GM12865 (cell line): Measurements from ENCODE around the gene ADAMTS15.
"Not testable (repeated sequence)": the region's sequence is repeated elsewhere in the genome, so short reads cannot be mapped to it uniquely, and the experiment has no call there.

Experiments used
- DNase-seq: peaks from one replicate; pipeline ENCODE4 v3.0.0; 2010; ENCODE audit warnings: low read depth
- H3K4me3 ChIP-seq: 2 replicates; pipeline ENCODE4 v1.5.1; 2011; ENCODE audit warnings: mild to moderate bottlenecking, low read depth, low read length, control low read depth
- CTCF ChIP-seq: IDR thresholded peaks from 2 replicates; pipeline ENCODE4 v1.5.1; 2011; ENCODE audit warnings: low read length, control low read depth, low read depth, inconsistent platforms; ENCODE audit not compliant: insufficient read depth; ENCODE audit errors: missing control alignments

Gene ADAMTS15

GRCh38 chr11:130435671-130436070, 12.8 kb upstream of the ADAMTS15 start:
- no peak for TF ChIP-seq CTCF
- no peak for DNase-seq

DNA sequence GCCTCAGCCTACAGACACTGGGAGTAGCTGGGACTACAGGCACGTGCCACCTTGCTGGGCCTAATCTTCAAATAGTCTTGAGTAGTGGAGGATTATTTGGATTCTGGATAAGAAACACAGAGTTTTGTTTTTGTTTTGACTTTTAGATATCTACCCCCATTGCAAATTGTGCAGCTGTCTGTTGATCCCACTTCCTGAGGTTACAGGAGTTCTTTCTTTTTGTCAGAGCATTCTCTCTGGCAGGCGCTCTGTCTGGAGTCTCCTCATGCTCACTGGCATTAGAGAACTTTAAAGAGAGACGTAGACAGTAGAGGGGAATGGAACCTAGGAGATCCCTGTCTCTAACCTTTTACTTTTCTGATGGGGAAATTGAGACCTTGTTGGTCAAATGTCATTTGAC, 12.3 kb upstream of the ADAMTS15 start:
- no peak overlapping the region for H3K4me3 ChIP-seq
- DNase-seq, result no peak
- TF ChIP-seq CTCF, result no peak

More at GRCh38 chr11:130435671-130436070, 12.8 kb upstream of the ADAMTS15 start:
- H3K4me3 ChIP-seq, result no peak overlapping the region

DNA sequence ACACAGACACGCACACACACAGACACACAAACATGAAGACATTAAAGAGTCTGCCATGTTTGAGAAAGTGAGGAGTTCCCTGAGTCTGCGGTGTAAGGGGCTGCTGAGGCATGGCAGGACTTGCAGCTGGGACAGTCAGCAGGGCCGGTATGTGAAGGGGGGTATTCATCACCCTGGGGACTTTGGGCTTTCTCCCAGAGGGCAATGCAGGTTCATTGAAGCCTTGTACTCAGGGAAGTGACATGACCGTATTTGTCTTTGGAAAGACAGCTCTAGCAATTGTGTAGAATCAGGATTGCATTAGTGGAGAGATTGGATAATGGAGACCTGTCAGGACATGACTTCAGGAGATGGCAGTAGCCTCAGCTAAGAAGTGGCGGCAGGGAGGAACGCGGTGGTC, 10.6 kb upstream of the ADAMTS15 start:
- TF ChIP-seq CTCF, result no peak
- DNase-seq, result no peak
- no peak overlapping the region for H3K4me3 ChIP-seq

- H3K4me3 ChIP-seq, DNase-seq: not testable (repeated sequence)
These were observed 9.9 kb upstream of the ADAMTS15 start for GRCh38 chr11:130438401-130439159.

DNA sequence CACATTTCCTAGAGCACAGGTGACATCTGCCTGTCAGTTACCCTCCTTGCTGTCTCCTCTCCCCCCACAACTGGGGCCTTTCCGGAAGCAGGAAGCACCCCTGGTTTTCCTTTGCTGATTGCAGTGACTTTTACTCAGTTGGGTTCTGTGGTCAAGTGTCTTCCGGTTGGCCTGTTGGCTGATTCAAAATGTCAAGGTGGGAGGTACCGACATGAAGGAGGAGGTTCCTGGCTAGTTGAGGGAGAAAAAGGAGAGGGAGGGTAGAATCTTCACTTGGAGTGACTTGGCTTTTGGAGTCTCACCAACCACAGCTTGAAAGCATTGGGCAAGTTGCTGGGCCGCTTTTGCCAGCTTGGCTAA, 9.3 kb upstream of the ADAMTS15 start:
- no peak for TF ChIP-seq CTCF
- no peak overlapping the region for H3K4me3 ChIP-seq
- peak; percentile 52 for DNase-seq

DNA sequence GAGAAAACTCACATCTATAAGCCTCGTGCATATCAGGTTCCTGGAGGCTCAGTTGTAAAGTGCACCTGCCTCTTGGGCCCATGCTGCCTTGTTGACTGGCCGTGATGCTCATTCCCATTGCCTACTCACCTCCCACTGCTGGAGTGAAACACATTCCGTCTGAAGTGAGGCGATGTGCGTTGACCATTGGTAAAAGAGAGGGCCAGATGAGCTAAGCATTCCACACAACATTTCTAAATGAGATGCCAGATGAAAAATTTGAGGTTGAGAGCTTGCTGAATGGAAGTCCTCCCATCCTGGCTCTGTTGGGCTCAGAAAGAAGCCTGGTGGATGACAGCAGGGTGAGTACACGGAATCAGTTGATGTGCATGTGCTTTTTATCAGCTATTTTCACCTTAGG, 8.6 kb upstream of the ADAMTS15 start:
- no peak for TF ChIP-seq CTCF
- no peak for DNase-seq
- H3K4me3 ChIP-seq, result no peak overlapping the region

- H3K4me3 ChIP-seq, result no peak overlapping the region
- no peak for TF ChIP-seq CTCF
- no peak for DNase-seq
These were observed 6.7 kb upstream of the ADAMTS15 start for GRCh38 chr11:130441719-130442118.
